T-cell (primary cell): ENCODE measurements around the gene B3GAT1. TPM values are rescaled to one million over a fixed set of nuclear protein-coding genes. Genes with fewer than 3 reads are reported as not detected.

Source experiments
- ATAC-seq, 4 experiments: fragments of 200-7000 bp in 3 of 4; fragments of 150-1000 bp in 1 of 4; cut with Tn5 transposase; replicated peaks in 1 of 4; 1 replicate in 3 of 4; 2 replicates in 1 of 4; pipeline ENCODE4 v1.10.0; 2021; ENCODE audit warnings: moderate library complexity in 3 of 4, mild to moderate bottlenecking in 2 of 4, moderate number of reproducible peaks in 1 of 4
- CTCF ChIA-PET, 2 donors: fragments of 300-600 bp; sonication (Branson Sonifier 250); formaldehyde crosslinking; loops; one replicate each; lab custom pipeline; 2022; ENCODE audit warnings: antibody characterized with exemption in 2 of 2; lab: Charles Lee
- POLR2A ChIA-PET, 2 donors: fragments of 300-600 bp; sonication (Branson Sonifier 250); formaldehyde crosslinking; loops; one replicate each; lab custom pipeline; 2022; ENCODE audit warnings: antibody characterized with exemption in 2 of 2; lab: Charles Lee
- DNase-seq, 35 experiments: peaks; one replicate each; pipeline versions ENCODE4 v3.0.0 to v3.0.0-alpha.2; 2013 to 2023
- H3K27ac ChIP-seq: one replicate; pipeline ENCODE4 v1.5.1; 2013; ENCODE audit warnings: low read length
- H3K27me3 ChIP-seq, 2 experiments: replicated peaks in 1 of 2; 1 replicate in 1 of 2; 2 replicates in 1 of 2; pipeline versions ENCODE4 v1.6.1 to v1.7.0; 2013; ENCODE audit warnings: low read length in 1 of 2, mixed read lengths in 1 of 2; ENCODE audit not compliant: control insufficient read depth in 2 of 2, insufficient read depth in 2 of 2; ENCODE audit errors: extremely low read depth in 1 of 2
- H3K36me3 ChIP-seq, 2 donors: 1 replicate in 1 of 2; 2 replicates in 1 of 2; pipeline versions ENCODE4 v1.6.1 to v1.7.0; 2013; ENCODE audit warnings: low read length in 1 of 2; ENCODE audit not compliant: control insufficient read depth in 2 of 2, insufficient read depth in 1 of 2; ENCODE audit errors: extremely low read depth in 1 of 2
- H3K4me1 ChIP-seq, 2 experiments: 1 replicate in 1 of 2; 2 replicates in 1 of 2; pipeline versions ENCODE4 v1.6.1 to v1.7.0; 2013; ENCODE audit warnings: low read length in 2 of 2, mixed read lengths in 1 of 2; ENCODE audit not compliant: insufficient read depth in 2 of 2, control insufficient read depth in 1 of 2; ENCODE audit errors: extremely low read depth in 1 of 2
- H3K4me3 ChIP-seq, 2 donors: 1 replicate in 1 of 2; 2 replicates in 1 of 2; pipeline versions ENCODE4 v1.5.1 to v1.7.0; 2013; ENCODE audit warnings: mild to moderate bottlenecking in 2 of 2, low read length in 1 of 2, moderate library complexity in 1 of 2; ENCODE audit not compliant: control insufficient read depth in 1 of 2; ENCODE audit errors: extremely low read depth in 1 of 2
- H3K9me3 ChIP-seq: 2 replicates; pipeline ENCODE4 v1.7.0; 2013
- H3K27ac Mint-ChIP-seq, 2 donors: one replicate each; pipeline ENCODE4 v1.8.0; 2020 to 2021; ENCODE audit warnings: mild to moderate bottlenecking in 2 of 2, mixed read lengths in 2 of 2
- H3K27me3 Mint-ChIP-seq, 2 donors: one replicate each; pipeline ENCODE4 v1.8.0; 2021 to 2022; ENCODE audit warnings: mixed read lengths in 2 of 2
- H3K36me3 Mint-ChIP-seq: one replicate; pipeline ENCODE4 v1.8.0; 2021; ENCODE audit warnings: mixed read lengths
- H3K4me1 Mint-ChIP-seq, 3 donors: one replicate each; pipeline ENCODE4 v1.8.0; 2020 to 2022; ENCODE audit warnings: mixed read lengths in 3 of 3, mild to moderate bottlenecking in 1 of 3
- H3K4me3 Mint-ChIP-seq, 3 donors: one replicate each; pipeline ENCODE4 v1.8.0; 2020 to 2022; ENCODE audit warnings: mild to moderate bottlenecking in 3 of 3, mixed read lengths in 3 of 3, moderate library complexity in 3 of 3
- H3K9me3 Mint-ChIP-seq, 3 donors: one replicate each; pipeline ENCODE4 v1.8.0; 2020 to 2022; ENCODE audit warnings: mixed read lengths in 3 of 3
- WGBS: methylation state at CpG from one replicate; pipeline ENCODE4 v1.1.5; 2013; ENCODE audit warnings: missing lambda C conversion rate; ENCODE audit not compliant: insufficient coverage; 5-methylcytosine and 5-hydroxymethylcytosine counted together
- total RNA-seq, 35 experiments: library from RNA in 6 of 35; stranded (reverse) in 6 of 35; fragments of 120-200 nt in 1 of 35; gene quantifications; one replicate each; pipeline versions ENCODE4 v1.2.1 to v1.2.4 and lab custom pipeline; 2013 to 2026

Gene B3GAT1
- total RNA-seq, 5 donors from 2014 or later (not counting 1 experiment from before 2014, with no cell fraction given): 0.38 to 6.1 (median 1.3) TPM

DNA sequence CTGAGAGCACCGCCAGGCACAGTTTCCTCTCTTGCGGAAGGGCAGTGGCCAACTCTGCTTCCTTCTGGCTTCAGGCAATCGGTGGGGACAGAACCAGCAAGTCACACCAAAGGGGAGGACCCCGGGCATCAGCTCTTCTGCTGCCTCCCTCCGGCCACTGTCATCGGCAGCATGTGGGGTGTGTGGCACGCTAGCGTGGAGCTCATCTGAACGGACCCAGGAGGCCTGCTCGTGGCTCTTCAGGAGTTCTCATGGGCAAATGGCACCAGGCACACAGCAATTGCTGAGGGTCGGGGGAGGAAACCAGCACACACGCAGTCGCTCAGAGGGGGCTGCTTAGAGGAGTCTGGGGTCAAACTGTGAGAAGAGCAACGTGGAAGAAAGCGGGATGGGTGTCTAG, 26.9 kb downstream of the B3GAT1 start:
- H3K27me3 Mint-ChIP-seq: peaks cover 16% of the 10 kb centered on the region in 2 donors
- ATAC-seq: no peak
- no peak for DNase-seq
- ChIA-PET CTCF (no interaction called here), POLR2A (no interaction called here)
- peaks cover 21 to 36% (median 22%) of the 10 kb centered on the region in 3 donors for H3K4me1 Mint-ChIP-seq
- H3K27ac ChIP-seq: no peak overlapping the region
- H3K9me3 ChIP-seq: no peaks in the 10 kb centered on the region
- no peaks in the 10 kb centered on the region for H3K36me3 Mint-ChIP-seq
- peaks cover 2 to 62% of the 10 kb centered on the region in 2 experiments for H3K27me3 ChIP-seq
- WGBS: 90% methylated on average over 11 of the region's 15 CpGs
- no peaks in the 10 kb centered on the region for H3K36me3 ChIP-seq
- peaks cover 6 to 36% of the 10 kb centered on the region in 2 experiments for H3K4me1 ChIP-seq
- H3K4me3 Mint-ChIP-seq: no peak overlapping the region
- H3K4me3 ChIP-seq: no peak overlapping the region
- no peak overlapping the region for H3K27ac Mint-ChIP-seq
- H3K9me3 Mint-ChIP-seq: no peaks in the 10 kb centered on the region

DNA sequence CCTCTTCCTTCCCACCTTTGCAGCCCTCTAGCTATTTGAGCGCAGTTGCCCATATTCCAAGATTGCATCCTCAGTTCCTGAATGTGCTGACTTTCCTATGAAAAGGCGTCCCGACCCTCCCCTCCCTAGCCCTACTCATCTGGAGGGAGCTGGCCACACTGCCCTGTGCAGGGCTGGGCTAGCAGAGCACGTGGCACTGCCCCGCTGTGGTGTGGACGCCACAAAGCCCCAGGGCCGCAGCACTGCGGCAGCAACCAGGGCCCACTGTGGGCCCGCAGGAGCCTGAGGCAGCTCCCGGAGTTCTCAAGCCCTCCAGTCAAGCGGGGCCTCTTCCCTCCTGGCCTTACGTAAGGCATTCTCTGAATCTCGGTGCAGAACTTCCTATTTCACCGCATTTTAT, 27.6 kb downstream of the B3GAT1 start:
- 56% methylated on average over 13 of the region's 14 CpGs for WGBS
- H3K4me1 Mint-ChIP-seq: peaks cover 21 to 33% (median 22%) of the 10 kb centered on the region in 3 donors
- H3K9me3 ChIP-seq: no peaks in the 10 kb centered on the region
- H3K27me3 Mint-ChIP-seq: peaks cover 15 to 16% of the 10 kb centered on the region in 2 donors
- ChIA-PET POLR2A (no interaction called here), CTCF (no interaction called here)
- ATAC-seq (no peak), DNase-seq (no peak)
- H3K9me3 Mint-ChIP-seq: no peaks in the 10 kb centered on the region
- no peak overlapping the region for H3K4me3 Mint-ChIP-seq
- no peaks in the 10 kb centered on the region for H3K36me3 ChIP-seq
- H3K27ac ChIP-seq: no peak overlapping the region
- peaks cover 2 to 64% of the 10 kb centered on the region in 2 experiments for H3K27me3 ChIP-seq
- no peak overlapping the region for H3K4me3 ChIP-seq
- H3K4me1 ChIP-seq: peaks cover 6 to 36% of the 10 kb centered on the region in 2 experiments
- H3K27ac Mint-ChIP-seq: no peak overlapping the region
- H3K36me3 Mint-ChIP-seq: no peaks in the 10 kb centered on the region

DNA sequence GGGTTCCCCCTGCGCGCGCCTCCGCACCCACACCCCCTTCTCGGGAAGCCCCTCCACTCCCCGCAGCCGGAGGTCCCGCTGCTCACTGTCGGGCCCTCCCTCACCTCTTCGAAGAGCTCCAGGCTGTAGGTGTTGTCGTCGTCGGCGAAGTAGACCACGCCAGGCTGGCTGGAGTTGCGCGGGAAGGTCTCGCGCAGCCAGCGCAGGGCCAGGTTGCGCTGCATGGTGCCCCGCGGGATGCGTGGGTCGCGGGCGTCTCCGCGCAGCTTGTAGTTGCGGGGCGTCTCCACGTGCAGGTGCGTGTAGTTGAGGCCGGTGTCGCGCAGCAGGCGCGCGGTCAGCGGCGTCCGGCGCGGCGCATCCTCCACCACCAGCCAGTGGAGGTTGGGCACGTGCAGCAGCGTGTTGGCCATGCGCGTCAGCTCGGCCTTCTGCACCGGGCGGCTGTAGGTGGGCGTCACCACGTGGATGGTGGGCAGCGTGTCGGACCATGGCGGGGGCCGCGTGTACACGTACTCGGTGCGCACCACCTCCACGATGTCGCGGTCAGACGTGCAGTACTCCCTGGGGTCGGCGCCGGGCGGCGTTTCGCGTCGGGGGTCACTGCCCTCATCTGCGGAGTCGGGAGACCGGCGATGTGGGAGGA, 28.3 kb downstream of the B3GAT1 start:
- no peaks in the 10 kb centered on the region for H3K36me3 Mint-ChIP-seq
- Histone ChIP-seq H3K27ac (no peak overlapping the region), H3K9me3 (no peaks in the 10 kb centered on the region), H3K36me3 (no peaks in the 10 kb centered on the region), H3K27me3 (peaks cover 2 to 60% of the 10 kb centered on the region in 2 experiments), H3K4me1 (peaks cover 6 to 36% of the 10 kb centered on the region in 2 experiments), H3K4me3 (no peak overlapping the region)
- no peak for ATAC-seq
- H3K27ac Mint-ChIP-seq: no peak overlapping the region
- ChIA-PET CTCF (no interaction called here), POLR2A (no interaction called here)
- H3K4me1 Mint-ChIP-seq: peaks cover 21 to 33% (median 22%) of the 10 kb centered on the region in 3 donors
- DNase-seq: no peak
- H3K27me3 Mint-ChIP-seq: peaks cover 15 to 16% of the 10 kb centered on the region in 2 donors
- 93% methylated on average over 75 of the region's 78 CpGs for WGBS
- H3K4me3 Mint-ChIP-seq: no peak overlapping the region
- no peaks in the 10 kb centered on the region for H3K9me3 Mint-ChIP-seq

DNA sequence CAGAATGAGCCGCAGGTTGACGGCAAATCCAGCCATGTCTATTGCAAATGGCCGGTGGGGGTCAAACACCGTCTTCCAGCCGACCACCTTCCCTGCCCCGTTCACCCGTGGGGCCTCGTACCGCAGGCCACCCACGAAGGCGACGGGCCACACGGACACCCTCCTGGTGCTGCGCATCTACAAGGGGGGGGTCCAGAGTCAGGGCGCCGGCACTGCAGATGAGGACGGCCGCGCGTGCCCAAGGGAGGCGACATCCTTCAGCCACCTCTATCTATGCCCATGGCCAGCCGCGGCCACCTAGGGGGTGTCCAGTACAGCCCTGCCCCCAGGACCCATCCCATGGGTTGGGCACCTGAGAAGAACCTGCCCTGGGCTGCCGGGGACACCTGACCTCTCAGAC, 29.2 kb downstream of the B3GAT1 start:
- Mint-ChIP-seq H3K4me3 (no peak overlapping the region), H3K27me3 (peaks cover 15 to 16% of the 10 kb centered on the region in 2 donors), H3K9me3 (no peaks in the 10 kb centered on the region), H3K4me1 (peaks cover 21 to 26% (median 22%) of the 10 kb centered on the region in 3 donors), H3K27ac (no peak overlapping the region), H3K36me3 (no peaks in the 10 kb centered on the region)
- POLR2A ChIA-PET: no interaction called here
- H3K27ac ChIP-seq: no peak overlapping the region
- peaks cover 2 to 60% of the 10 kb centered on the region in 2 experiments for H3K27me3 ChIP-seq
- CTCF ChIA-PET: no interaction called here
- DNase-seq (no peak), ATAC-seq (no peak)
- H3K4me1 ChIP-seq: peaks cover 6 to 33% of the 10 kb centered on the region in 2 experiments
- no peaks in the 10 kb centered on the region for H3K36me3 ChIP-seq
- no peaks in the 10 kb centered on the region for H3K9me3 ChIP-seq
- H3K4me3 ChIP-seq: no peak overlapping the region
- WGBS: 92% methylated on average over 10 of the region's 24 CpGs

DNA sequence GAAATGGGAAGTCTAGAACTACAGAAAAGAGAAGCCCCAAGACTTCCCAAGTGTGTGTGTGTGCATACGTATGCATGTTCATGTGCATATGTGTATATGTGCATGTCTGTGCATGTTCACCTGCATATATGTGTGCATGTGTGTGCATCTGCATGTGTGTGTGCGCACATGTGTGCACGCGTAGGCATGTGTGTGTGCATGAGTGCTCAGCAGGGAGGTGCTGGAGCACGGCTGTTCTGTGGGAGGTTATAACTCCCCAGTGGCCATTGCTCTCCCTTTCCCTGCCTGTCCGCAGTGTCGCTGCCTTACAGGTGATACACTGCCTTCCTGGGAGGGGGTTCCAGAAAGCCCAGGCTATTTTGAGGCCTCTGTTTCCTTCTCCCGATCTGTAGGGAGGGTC, 29.8 kb downstream of the B3GAT1 start:
- ChIA-PET POLR2A (no interaction called here), CTCF (no interaction called here)
- no peaks in the 10 kb centered on the region for H3K36me3 ChIP-seq
- H3K9me3 Mint-ChIP-seq: no peaks in the 10 kb centered on the region
- peaks cover 15% of the 10 kb centered on the region in 2 donors for H3K27me3 Mint-ChIP-seq
- no peak overlapping the region for H3K27ac ChIP-seq
- H3K4me3 Mint-ChIP-seq: no peak overlapping the region
- ATAC-seq: no peak
- WGBS: 95% methylated on average over 4 of the region's 8 CpGs
- no peak for DNase-seq
- no peak overlapping the region for H3K27ac Mint-ChIP-seq
- no peak overlapping the region for H3K4me3 ChIP-seq
- H3K36me3 Mint-ChIP-seq: no peaks in the 10 kb centered on the region
- H3K27me3 ChIP-seq: peaks cover 2 to 57% of the 10 kb centered on the region in 2 experiments
- H3K4me1 Mint-ChIP-seq: peaks cover 17 to 22% (median 17%) of the 10 kb centered on the region in 3 donors
- no peaks in the 10 kb centered on the region for H3K9me3 ChIP-seq
- peaks cover 5 to 28% of the 10 kb centered on the region in 2 experiments for H3K4me1 ChIP-seq

DNA sequence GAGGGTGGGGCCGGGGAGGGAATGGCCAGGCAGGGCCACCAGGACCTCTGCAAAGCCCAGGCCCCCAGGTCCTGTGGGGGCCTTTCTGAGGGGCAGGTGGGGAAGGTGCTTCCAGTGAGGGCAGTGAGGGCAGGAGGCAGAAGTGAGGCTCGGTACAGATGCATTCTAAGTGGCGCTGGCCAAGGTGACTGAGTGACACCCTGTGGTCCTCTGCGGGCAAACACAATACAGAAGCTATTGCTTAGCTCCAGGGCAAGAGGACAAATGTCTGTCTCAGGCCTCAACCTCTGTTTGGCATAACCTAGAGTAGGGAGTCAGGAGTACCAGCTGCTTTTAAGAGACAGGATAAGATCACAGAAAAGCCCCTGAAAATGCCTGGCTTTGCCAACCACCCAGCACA, 31.3 kb downstream of the B3GAT1 start:
- peaks cover 0 to 13% of the 10 kb centered on the region in 2 experiments for H3K4me1 ChIP-seq
- H3K27me3 ChIP-seq: peaks cover 2 to 46% of the 10 kb centered on the region in 2 experiments
- H3K27ac Mint-ChIP-seq: no peak overlapping the region
- 77% methylated on average over 4 of the region's 4 CpGs for WGBS
- no peak for ATAC-seq
- no peaks in the 10 kb centered on the region for H3K9me3 Mint-ChIP-seq
- H3K36me3 ChIP-seq: no peaks in the 10 kb centered on the region
- H3K4me3 ChIP-seq: no peak overlapping the region
- no peaks in the 10 kb centered on the region for H3K36me3 Mint-ChIP-seq
- H3K4me3 Mint-ChIP-seq: no peak overlapping the region
- peaks cover 2 to 10% of the 10 kb centered on the region in 2 donors for H3K27me3 Mint-ChIP-seq
- no peak for DNase-seq
- no peaks in the 10 kb centered on the region for H3K9me3 ChIP-seq
- peaks cover 2 to 7% (median 3%) of the 10 kb centered on the region in 3 donors for H3K4me1 Mint-ChIP-seq
- POLR2A ChIA-PET: no interaction called here
- H3K27ac ChIP-seq: no peak overlapping the region
- CTCF ChIA-PET: no interaction called here
